DOHH2 (cell line): ENCODE results near the gene FRAS1.

Experiments used
- EZH2phosphoT487 ChIP-seq: fragments of 200-600 bp; sonication (generic); IDR thresholded peaks from 2 replicates; pipeline ENCODE4 v1.6.1; 2017; ENCODE audit warnings: borderline replicate concordance, mild to moderate bottlenecking, antibody characterized with exemption, low read length, moderate library complexity, mixed read lengths
- TF ChIP-seq, protein P1 (sequence below): fragments of 200-600 bp; sonication (generic); IDR thresholded peaks from one replicate; pipeline ENCODE4 v1.5.1; 2014; ENCODE audit warnings: antibody characterized with exemption, mild to moderate bottlenecking, low read depth, low read length; ENCODE audit not compliant: poor library complexity, severe bottlenecking

DNA sequence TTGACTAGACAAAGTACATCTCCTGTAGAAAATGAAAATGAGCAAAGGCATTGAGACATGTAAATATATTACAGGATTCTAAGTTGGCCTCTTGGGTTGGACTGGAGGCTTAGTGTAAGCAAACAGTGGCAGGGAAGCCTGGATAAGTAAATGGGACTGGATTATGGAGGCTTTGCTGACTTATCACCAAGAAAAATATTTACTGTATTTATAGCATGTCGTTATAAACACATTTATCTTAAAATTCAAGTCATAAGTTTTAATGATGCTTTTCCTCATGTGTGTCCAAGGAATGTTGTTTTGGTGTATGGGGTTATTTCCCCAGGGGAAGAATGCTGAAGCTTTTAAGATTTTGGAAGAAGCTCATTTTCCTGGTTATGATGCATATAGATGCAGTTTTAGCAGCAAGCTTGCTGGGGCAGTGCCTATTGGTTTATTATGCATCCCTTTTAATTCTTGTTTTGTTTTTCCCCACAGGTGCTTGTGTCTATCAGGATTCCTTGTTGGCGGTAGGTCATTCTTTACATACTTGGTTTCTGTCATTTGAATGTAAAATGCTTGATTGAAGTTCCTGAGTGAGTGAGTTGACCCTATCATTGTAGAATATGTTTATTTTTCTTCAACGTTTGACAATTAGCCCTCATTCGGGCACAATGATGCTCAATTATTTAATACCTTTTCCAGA, 8.5 kb downstream of the FRAS1 start:
- TF ChIP-seq, protein P1, sequence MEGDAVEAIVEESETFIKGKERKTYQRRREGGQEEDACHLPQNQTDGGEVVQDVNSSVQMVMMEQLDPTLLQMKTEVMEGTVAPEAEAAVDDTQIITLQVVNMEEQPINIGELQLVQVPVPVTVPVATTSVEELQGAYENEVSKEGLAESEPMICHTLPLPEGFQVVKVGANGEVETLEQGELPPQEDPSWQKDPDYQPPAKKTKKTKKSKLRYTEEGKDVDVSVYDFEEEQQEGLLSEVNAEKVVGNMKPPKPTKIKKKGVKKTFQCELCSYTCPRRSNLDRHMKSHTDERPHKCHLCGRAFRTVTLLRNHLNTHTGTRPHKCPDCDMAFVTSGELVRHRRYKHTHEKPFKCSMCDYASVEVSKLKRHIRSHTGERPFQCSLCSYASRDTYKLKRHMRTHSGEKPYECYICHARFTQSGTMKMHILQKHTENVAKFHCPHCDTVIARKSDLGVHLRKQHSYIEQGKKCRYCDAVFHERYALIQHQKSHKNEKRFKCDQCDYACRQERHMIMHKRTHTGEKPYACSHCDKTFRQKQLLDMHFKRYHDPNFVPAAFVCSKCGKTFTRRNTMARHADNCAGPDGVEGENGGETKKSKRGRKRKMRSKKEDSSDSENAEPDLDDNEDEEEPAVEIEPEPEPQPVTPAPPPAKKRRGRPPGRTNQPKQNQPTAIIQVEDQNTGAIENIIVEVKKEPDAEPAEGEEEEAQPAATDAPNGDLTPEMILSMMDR: no peak
- TF ChIP-seq EZH2phosphoT487: no peak
